Measurements from ENCODE around the gene FAM89B. TPM values are rescaled to one million over a fixed set of nuclear protein-coding genes. Genes with fewer than 3 reads are reported as not detected.

The FAM89B gene
- total RNA-seq, 1 donor from 2014 or later, result 86.8 TPM

- peak overlapping the region; percentile 81 for H3K27ac Mint-ChIP-seq (ENCODE audit: unreplicated experiment)
- H3K27me3 Mint-ChIP-seq (ENCODE audit: low read depth), result no peaks in the 10 kb centered on the region
- H3K36me3 Mint-ChIP-seq (ENCODE audit: low read depth), result peaks cover 14% of the 10 kb centered on the region
- peak; percentile 86 for DNase-seq (ENCODE audit: low spot score)
- H3K4me1 Mint-ChIP-seq (ENCODE audit: low read depth), result peaks cover 42% of the 10 kb centered on the region
- no peak for TF ChIP-seq CTCF (IDR thresholded peaks at IDR 0.05)
- H3K4me3 Mint-ChIP-seq (ENCODE audit: unreplicated experiment), result peak overlapping the region; percentile 90
- no peaks in the 10 kb centered on the region for H3K9me3 Mint-ChIP-seq (ENCODE audit: low read depth)
Measured at GRCh38 chr11:65525546-65526480, 46.5 kb upstream of the FAM89B start.

GRCh38 chr11:65526744-65527143, 45.6 kb upstream of the FAM89B start:
- Mint-ChIP-seq H3K4me1 (ENCODE audit: low read depth) (peaks cover 42% of the 10 kb centered on the region), H3K9me3 (ENCODE audit: low read depth) (no peaks in the 10 kb centered on the region), H3K27ac (ENCODE audit: unreplicated experiment) (no peak overlapping the region), H3K4me3 (ENCODE audit: unreplicated experiment) (peak overlapping the region; percentile 90), H3K27me3 (ENCODE audit: low read depth) (no peaks in the 10 kb centered on the region), H3K36me3 (ENCODE audit: low read depth) (peaks cover 23% of the 10 kb centered on the region)
- TF ChIP-seq CTCF (IDR thresholded peaks at IDR 0.05), result no peak
- DNase-seq (ENCODE audit: low spot score), result no peak

- H3K4me1 Mint-ChIP-seq (ENCODE audit: low read depth), result peaks cover 31% of the 10 kb centered on the region
- TF ChIP-seq CTCF (IDR thresholded peaks at IDR 0.05), result no peak
- no peak overlapping the region for H3K4me3 Mint-ChIP-seq (ENCODE audit: unreplicated experiment)
- H3K27ac Mint-ChIP-seq (ENCODE audit: unreplicated experiment), result peak overlapping the region; percentile 67
- no peak for DNase-seq (ENCODE audit: low spot score)
- H3K9me3 Mint-ChIP-seq (ENCODE audit: low read depth), result no peaks in the 10 kb centered on the region
- peaks cover 26% of the 10 kb centered on the region for H3K36me3 Mint-ChIP-seq (ENCODE audit: low read depth)
- H3K27me3 Mint-ChIP-seq (ENCODE audit: low read depth), result no peaks in the 10 kb centered on the region
Measured at GRCh38 chr11:65528819-65529350, 43.5 kb upstream of the FAM89B start.

- H3K4me3 Mint-ChIP-seq (ENCODE audit: unreplicated experiment), result no peak overlapping the region
- H3K9me3 Mint-ChIP-seq (ENCODE audit: low read depth), result no peaks in the 10 kb centered on the region
- H3K36me3 Mint-ChIP-seq (ENCODE audit: low read depth), result peaks cover 27% of the 10 kb centered on the region
- peaks cover 25% of the 10 kb centered on the region for H3K4me1 Mint-ChIP-seq (ENCODE audit: low read depth)
- no peaks in the 10 kb centered on the region for H3K27me3 Mint-ChIP-seq (ENCODE audit: low read depth)
- no peak for DNase-seq (ENCODE audit: low spot score)
- no peak for TF ChIP-seq CTCF (IDR thresholded peaks at IDR 0.05)
- H3K27ac Mint-ChIP-seq (ENCODE audit: unreplicated experiment), result peak overlapping the region; percentile 17
Measured at GRCh38 chr11:65529475-65530156, 42.7 kb upstream of the FAM89B start.

GRCh38 chr11:65530157-65530496, 42.2 kb upstream of the FAM89B start:
- H3K9me3 Mint-ChIP-seq (ENCODE audit: low read depth), result no peaks in the 10 kb centered on the region
- peaks cover 25% of the 10 kb centered on the region for H3K4me1 Mint-ChIP-seq (ENCODE audit: low read depth)
- no peak overlapping the region for H3K4me3 Mint-ChIP-seq (ENCODE audit: unreplicated experiment)
- peaks cover 29% of the 10 kb centered on the region for H3K36me3 Mint-ChIP-seq (ENCODE audit: low read depth)
- H3K27ac Mint-ChIP-seq (ENCODE audit: unreplicated experiment), result peak overlapping the region; percentile 73
- TF ChIP-seq CTCF (IDR thresholded peaks at IDR 0.05), result peak; percentile 50
- DNase-seq (ENCODE audit: low spot score), result no peak
- H3K27me3 Mint-ChIP-seq (ENCODE audit: low read depth), result no peaks in the 10 kb centered on the region
